GM18909 (cell line): Measurements from ENCODE around the gene CDSN.
"Not testable (repeated sequence)": the region's sequence is repeated elsewhere in the genome, so short reads cannot be mapped to it uniquely, and the experiment has no call there.

Experiments
- ATAC-seq: cut with Tn5 transposase; IDR thresholded peaks from one replicate; pipeline ENCODE4 v1.9.1; 2021; ENCODE audit warnings: mild to moderate bottlenecking; ENCODE audit not compliant: unreplicated experiment, poor library complexity

The CDSN gene, protein sequence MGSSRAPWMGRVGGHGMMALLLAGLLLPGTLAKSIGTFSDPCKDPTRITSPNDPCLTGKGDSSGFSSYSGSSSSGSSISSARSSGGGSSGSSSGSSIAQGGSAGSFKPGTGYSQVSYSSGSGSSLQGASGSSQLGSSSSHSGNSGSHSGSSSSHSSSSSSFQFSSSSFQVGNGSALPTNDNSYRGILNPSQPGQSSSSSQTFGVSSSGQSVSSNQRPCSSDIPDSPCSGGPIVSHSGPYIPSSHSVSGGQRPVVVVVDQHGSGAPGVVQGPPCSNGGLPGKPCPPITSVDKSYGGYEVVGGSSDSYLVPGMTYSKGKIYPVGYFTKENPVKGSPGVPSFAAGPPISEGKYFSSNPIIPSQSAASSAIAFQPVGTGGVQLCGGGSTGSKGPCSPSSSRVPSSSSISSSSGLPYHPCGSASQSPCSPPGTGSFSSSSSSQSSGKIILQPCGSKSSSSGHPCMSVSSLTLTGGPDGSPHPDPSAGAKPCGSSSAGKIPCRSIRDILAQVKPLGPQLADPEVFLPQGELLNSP

DNA sequence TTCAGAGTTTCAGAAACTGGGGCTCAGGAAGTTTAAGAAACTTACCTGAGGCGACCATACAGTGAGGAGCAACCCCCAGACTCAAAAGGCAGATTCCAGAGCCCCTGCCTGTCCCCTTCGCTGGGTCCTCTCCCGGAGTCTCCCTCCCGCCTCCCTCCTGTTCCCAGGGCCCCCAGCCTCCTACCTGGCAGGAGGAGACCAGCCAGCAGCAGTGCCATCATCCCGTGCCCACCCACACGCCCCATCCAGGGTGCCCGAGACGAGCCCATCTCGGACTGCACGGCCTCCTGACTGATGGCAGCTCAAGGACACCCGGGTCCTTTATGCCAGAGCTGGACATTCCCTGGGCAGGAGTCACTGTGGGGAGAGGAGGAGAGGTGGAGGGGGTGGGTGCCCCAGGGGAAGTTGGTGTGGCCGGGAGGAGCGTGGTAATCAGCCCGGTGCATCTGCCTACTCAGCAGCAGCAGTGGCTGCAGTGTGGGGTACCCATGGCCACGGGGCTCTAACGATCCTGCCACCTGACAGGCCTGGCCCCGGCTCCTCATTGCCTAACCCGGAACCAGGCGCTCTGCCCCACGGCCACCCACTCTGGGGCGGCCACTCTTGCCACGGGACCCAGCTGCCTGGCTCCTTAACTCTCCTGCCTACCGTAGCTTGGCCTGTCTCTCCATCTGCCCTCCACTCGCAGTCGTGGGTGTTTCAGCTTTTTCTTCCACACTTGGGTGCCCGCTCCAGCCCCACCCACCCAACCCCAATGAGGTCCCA lies at the start of gene CDSN:
TSS of gene CDSN (minus strand) at position 296 of the 765 bp plus-strand sequence. CDS start at position 269, 27 bp downstream.
- no peak for ATAC-seq

DNA sequence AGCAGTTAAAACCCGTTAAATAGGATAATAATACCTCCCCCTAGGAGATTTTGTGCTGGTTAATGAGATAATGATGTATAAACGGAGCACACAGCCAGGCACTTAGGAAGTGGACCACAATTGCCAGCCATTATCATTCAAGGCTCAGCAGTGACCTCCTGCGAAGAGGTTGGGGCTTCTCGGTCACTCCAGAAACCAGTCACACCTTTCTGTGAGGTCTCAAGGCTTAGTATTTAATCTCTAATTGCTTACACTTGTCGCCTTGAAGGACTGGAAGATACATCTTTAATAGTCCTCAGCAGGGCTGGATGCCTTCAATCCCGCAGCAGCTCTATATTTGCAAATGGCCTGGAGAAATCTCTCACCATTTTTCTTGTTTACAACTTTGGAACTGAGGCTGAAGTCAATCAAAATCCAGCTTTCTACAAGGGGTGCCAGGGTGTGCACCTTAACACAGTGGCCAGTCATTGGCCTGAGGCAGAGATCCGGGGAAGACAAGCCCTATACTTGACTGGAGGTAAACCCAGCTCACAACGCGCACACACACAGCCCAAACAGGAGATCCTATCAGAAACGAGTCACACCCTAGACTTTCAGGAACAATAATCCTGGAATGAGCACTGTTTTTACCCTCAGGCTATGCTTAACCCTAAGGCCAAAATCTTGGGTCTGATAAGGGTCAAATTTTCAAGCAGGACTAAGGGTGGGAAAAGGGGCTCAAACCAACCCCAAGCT lies 49.0 kb upstream of the CDSN start:
- no peak for ATAC-seq

GRCh38 chr6:31168606-31169005 lies 48.4 kb upstream of the CDSN start:
- ATAC-seq = no peak

GRCh38 chr6:31165986-31166385 lies 45.7 kb upstream of the CDSN start:
- ATAC-seq = no peak

- ATAC-seq = peak; percentile 76
Measured at GRCh38 chr6:31165064-31165832, 45.0 kb upstream of the CDSN start.

DNA sequence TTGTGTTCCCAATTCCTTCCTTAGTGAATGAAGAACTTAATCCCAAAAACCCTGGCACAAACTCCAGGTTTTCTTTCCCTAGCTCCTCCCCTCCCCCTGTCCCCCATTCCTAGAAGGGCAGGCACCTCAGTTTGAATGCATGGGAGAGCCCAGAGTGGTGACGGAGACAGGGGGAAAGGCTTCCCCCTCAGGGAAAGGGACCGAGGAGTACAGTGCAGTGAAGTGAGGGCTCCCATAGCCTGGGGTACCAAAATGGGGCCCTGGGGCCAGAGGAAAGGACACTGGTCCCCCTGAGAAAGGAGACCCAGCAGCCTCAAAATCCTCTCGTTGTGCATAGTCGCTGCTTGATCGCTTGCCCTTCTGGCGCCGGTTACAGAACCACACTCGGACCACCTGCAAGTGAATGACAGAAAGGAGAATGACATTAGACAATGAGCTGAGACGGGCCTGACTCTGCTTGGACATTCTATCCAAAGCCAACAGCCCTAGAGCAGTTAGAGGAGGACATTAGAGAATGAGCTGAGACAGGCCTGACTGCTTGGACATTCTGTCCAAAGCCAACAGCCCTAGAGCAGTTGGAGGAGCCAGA lies 44.3 kb upstream of the CDSN start:
- ATAC-seq = not testable (repeated sequence)

DNA sequence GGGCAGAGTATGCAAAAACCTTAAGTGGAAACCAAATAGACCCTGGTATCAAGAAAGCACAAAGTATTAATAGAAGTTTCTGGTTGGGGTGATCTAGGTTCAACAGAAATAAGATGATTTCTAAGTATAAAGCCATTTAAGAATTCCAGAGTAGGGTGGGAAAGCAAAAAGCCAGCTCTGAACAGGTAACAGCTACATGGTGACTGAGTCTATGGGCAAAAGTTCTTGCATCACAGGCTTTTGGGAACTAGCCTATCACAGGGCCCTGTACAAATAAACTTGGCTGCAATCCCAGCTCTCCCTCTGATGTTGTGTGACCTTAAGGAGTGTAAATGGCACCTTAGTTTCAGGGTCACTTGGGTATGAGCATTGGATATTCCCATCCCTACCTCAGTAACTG lies 43.7 kb upstream of the CDSN start:
- no peak for ATAC-seq

GRCh38 chr6:31162463-31163165 lies 42.4 kb upstream of the CDSN start:
- ATAC-seq = no peak

GRCh38 chr6:31161216-31162126 lies 41.2 kb upstream of the CDSN start:
- no peak for ATAC-seq

DNA sequence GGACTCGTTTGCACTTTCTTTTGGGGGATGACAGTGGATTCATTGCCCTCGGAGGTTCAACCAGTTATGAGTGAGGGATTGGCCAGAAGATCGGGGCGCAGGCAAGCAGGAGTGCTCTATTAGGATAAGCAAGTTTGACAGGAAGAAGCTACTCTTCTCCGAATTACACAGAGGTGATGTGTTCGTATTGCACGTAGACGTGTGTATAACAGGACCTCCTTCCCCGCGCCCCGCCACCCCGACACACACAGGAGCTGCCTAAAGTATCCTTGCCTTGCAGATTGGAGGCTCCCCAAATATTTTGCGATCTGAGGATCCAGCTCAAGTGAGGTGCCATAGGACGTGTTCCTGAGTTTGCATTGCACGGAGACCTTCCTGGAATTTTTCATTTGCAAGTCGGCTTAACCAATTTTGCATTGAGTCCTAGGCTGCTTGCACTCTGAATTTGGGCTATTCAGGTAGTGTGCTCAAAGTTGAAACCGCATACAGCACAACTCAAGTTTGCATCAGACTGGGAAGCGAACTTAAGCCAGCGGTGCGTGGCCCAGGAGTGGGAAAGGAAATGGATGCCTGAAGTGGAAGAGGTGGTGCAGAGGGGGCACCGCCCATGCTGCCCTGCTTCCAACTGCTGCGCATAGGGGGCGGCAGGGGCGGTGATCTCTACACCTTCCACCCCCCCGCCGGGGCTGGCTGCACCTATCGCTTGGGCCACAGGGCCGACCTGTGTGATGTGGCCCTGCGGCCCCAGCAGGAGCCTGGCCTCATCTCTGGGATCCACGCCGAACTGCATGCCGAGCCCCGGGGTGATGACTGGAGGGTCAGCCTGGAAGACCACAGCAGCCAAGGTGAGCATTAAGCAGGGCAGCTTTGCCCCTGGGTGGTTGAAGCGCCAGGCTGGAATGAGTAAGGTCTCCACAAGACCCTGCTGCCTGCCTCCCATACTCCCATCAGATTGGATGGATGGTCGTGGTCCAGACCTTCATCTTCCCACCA lies 38.9 kb upstream of the CDSN start:
- ATAC-seq = peak; percentile 14

- peak; percentile 84 for ATAC-seq
Measured at GRCh38 chr6:31158140-31158862, 38.1 kb upstream of the CDSN start, which contains the start of gene TCF19. Gene TCF19, plus strand, starts transcription at chr6:31158589. Its CDS starts 881 bp downstream, at chr6:31159470.

DNA sequence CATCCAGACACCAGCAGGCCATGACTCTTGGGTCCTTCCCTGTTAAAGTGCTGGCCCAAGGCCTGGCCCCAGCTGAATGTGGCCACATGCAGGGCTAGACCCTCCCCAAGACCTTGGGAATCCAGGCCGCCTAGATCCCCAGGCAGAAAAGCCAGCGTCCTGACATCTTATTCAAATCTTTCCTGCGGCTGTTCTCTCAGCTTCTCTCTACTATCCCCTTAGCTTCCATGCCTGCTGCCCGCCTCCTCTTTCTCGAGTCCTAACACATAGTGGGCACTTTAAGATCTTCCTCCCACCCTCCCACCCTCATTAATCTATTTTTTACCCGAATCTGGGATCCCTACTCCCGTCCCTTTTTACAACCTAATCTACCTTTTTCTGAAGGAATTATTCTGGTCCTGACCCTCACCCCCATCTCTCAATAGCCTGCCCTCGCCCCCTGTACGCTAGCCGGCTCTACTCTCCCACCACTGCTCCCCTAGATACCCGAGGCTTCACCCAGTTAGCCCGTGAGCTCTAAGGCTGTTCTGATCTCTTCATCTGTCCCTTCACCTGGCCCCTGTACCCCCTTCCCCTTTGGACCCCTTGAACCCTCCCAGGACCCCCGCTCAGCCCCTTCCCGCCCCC lies 37.4 kb upstream of the CDSN start, which contains the start of gene CCHCR1:
TSS of gene CCHCR1 (minus strand) at position 290 of the 627 bp plus-strand sequence. CDS start at position 88, 202 bp downstream.
- ATAC-seq = no peak

GRCh38 chr6:31156641-31157040 lies 36.4 kb upstream of the CDSN start:
- ATAC-seq = no peak

GRCh38 chr6:31154436-31154835 lies 34.2 kb upstream of the CDSN start:
- no peak for ATAC-seq

DNA sequence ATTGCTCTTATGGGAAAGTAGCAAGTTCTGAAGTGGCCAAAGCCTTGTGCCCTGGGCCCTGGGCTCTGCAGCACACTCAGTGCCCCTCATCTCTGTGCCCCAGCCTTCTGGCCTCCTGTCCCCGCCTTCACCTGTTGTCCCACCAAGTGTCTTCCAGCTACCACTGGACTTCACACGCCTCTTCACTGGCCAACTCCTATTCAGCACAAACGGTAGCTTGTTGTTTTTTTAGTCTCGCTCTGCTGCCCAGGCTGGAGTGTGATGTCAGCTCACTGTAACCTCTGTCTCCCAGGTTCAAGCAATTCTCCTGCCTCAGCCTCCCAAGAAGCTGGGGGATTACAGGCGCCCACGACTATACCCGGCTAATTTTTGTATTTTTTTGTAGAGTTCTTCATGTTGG lies 32.5 kb upstream of the CDSN start:
- ATAC-seq = no peak
